Measurements from ENCODE around the gene TBC1D8.
A peak's percentile ranks its signal among the peaks of the same experiment; 100 is the strongest.

Gene TBC1D8

DNA sequence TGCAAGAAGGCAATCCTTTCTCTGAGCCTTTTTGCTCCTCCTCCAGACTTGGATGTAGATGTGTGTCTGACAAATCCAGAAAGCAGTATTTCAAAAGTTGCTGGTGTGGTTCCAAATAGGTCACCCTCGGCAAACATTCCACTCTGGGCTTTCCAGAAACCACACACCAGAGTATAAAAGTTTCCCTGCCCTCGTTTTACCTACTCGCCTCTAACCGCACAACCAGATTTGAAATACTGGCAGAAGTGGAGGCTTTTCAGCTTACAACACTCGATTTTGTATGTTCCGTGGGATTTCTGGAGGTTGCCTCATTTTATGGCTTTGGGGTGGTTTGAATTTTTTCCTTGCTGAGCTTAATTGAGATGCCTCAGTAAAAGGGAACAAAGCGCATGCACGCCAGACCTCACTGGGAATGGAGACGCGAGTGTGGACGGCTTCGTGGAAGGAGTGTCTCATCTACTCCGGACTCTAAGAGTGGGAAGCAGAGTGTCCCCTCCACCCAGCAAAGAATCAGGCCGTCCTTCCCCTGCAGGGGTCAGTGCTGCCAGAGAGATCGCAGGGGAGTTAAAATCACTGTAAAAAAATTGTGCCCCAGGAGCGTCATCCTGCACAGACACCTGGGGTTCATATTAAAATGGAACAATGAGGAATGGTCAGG is 193.1 kb downstream of the TBC1D8 start:
- peak; percentile 58 for ATAC-seq (ENCODE audit: low read depth)
- Histone ChIP-seq H3K4me1 (ENCODE audit: insufficient read depth, poor library complexity, severe bottlenecking) (no peaks in the 10 kb centered on the region), H3K36me3 (ENCODE audit: low read depth) (no peaks in the 10 kb centered on the region), H3K27me3 (ENCODE audit: insufficient read depth, poor library complexity, severe bottlenecking) (no peaks in the 10 kb centered on the region), H3K27ac (ENCODE audit: poor library complexity, severe bottlenecking) (no peak overlapping the region), H3K4me3 (ENCODE audit: severe bottlenecking) (no peak overlapping the region), H3K9me3 (ENCODE audit: severe bottlenecking) (no peaks in the 10 kb centered on the region)
- no peak for DNase-seq (ENCODE audit: low spot score)
- TF ChIP-seq, protein P1, sequence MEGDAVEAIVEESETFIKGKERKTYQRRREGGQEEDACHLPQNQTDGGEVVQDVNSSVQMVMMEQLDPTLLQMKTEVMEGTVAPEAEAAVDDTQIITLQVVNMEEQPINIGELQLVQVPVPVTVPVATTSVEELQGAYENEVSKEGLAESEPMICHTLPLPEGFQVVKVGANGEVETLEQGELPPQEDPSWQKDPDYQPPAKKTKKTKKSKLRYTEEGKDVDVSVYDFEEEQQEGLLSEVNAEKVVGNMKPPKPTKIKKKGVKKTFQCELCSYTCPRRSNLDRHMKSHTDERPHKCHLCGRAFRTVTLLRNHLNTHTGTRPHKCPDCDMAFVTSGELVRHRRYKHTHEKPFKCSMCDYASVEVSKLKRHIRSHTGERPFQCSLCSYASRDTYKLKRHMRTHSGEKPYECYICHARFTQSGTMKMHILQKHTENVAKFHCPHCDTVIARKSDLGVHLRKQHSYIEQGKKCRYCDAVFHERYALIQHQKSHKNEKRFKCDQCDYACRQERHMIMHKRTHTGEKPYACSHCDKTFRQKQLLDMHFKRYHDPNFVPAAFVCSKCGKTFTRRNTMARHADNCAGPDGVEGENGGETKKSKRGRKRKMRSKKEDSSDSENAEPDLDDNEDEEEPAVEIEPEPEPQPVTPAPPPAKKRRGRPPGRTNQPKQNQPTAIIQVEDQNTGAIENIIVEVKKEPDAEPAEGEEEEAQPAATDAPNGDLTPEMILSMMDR (IDR thresholded peaks at IDR 0.05; ENCODE audit: poor library complexity, severe bottlenecking) = no peak

All from RWPE2 (cell line).